ENCODE measurements around the gene NAP1L4.

The NAP1L4 gene

GRCh38 chr11:2992234-2992996 is at the start of gene NAP1L4:
Gene NAP1L4 (minus strand): TSS chr11:2992329. CDS start chr11:2979220, 13,109 bp downstream.
- FAIRE-seq: peak; percentile 63

GRCh38 chr11:3040881-3041280 is 48.8 kb upstream of the NAP1L4 start:
- FAIRE-seq: no peak

- no peak for FAIRE-seq
Observed at GRCh38 chr11:3037945-3038271, 45.8 kb upstream of the NAP1L4 start.

GRCh38 chr11:3037040-3037944 is 45.2 kb upstream of the NAP1L4 start:
- no peak for FAIRE-seq

GRCh38 chr11:3036419-3036818 is 44.3 kb upstream of the NAP1L4 start:
- no peak for FAIRE-seq

GRCh38 chr11:3035333-3035732 is 43.2 kb upstream of the NAP1L4 start:
- FAIRE-seq: no peak

GRCh38 chr11:3030289-3031070 is 38.4 kb upstream of the NAP1L4 start:
- FAIRE-seq: no peak

- no peak for FAIRE-seq
Observed at GRCh38 chr11:3028813-3029212, 36.7 kb upstream of the NAP1L4 start.

GRCh38 chr11:3026803-3027202 is 34.7 kb upstream of the NAP1L4 start:
- FAIRE-seq: no peak

GRCh38 chr11:3022982-3023381 is 30.9 kb upstream of the NAP1L4 start:
- no peak for FAIRE-seq

GRCh38 chr11:3022300-3022967 is 30.3 kb upstream of the NAP1L4 start:
- no peak for FAIRE-seq

GRCh38 chr11:3021125-3021524 is 29.0 kb upstream of the NAP1L4 start:
- FAIRE-seq: no peak

- FAIRE-seq: no peak
Observed at GRCh38 chr11:3020011-3020410, 27.9 kb upstream of the NAP1L4 start.

- no peak for FAIRE-seq
Observed at GRCh38 chr11:3018596-3018995, 26.5 kb upstream of the NAP1L4 start.

GRCh38 chr11:3016861-3017260 is 24.7 kb upstream of the NAP1L4 start:
- no peak for FAIRE-seq

- FAIRE-seq: no peak
Observed at GRCh38 chr11:3015796-3016195, 23.7 kb upstream of the NAP1L4 start.

- no peak for FAIRE-seq
Observed at GRCh38 chr11:3014943-3015342, 22.8 kb upstream of the NAP1L4 start.

- FAIRE-seq: no peak
Observed at GRCh38 chr11:3014057-3014938, 22.2 kb upstream of the NAP1L4 start.

GRCh38 chr11:3011891-3012885 is 20.1 kb upstream of the NAP1L4 start:
- no peak for FAIRE-seq

- no peak for FAIRE-seq
Observed at GRCh38 chr11:3010521-3011275, 18.6 kb upstream of the NAP1L4 start.

Measured in TTC549 (cell line).